ENCODE measurements around the gene NMRK1.
A peak's percentile ranks its signal among the peaks of the same experiment; 100 is the strongest.

Gene NMRK1

DNA sequence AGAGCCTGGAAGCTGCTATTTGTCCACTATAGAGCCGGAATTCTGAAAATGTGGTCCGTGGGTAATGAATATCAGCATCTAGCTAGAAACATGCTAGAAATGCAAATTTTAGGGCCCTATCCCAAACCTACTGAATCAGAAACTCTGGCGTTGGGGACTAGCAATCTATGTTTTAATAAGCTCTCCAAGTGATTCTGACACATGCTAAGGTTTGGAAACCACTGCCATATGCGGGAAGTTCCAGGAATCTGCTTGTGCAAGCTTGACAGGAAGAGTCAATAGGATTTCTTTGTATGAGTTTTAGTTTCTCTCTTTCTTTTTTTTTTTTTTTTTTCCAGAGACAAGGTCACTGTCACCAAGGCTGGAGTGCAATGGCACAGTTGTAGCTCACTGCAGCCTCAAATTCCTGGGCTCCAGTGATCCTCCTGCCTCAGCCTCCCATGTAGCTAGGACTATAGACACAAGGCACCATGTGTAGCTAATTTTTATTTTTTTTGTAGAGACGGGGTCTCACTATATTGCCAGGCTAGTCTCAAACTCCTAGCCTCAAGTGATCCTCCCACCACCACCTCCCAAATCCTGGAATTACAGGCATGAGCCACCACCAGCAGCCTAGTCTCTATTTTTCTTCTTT, 33.5 kb downstream of the NMRK1 start:
- no peak for DNase-seq

DNA sequence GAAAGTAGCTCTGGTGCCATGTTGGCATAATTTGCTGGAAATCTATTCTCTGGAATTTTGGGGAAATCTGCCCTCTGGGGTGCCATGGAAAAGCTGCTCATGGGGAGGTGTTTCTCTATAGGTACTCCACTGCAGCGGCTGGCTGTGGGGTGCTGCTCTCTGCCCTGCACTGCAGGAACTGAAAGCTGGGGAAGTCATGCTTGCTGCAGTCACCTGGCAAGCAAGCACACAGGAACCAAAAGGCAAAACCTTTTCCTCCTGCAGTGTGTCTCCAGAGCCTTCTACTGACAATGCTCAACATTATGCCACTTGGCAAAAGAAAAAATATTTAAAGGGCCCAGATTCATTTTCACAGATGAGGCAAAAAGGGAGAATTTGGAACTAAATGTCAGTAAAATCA, 34.1 kb downstream of the NMRK1 start:
- no peak for DNase-seq

- DNase-seq, result no peak
Observed at GRCh38 chr9:75051285-75051684, 36.7 kb downstream of the NMRK1 start.

GRCh38 chr9:75047506-75047905, 40.4 kb downstream of the NMRK1 start:
- DNase-seq, result no peak

- DNase-seq, result no peak
Observed at GRCh38 chr9:75046725-75047345, 41.1 kb downstream of the NMRK1 start.

GRCh38 chr9:75041041-75041440, 46.9 kb downstream of the NMRK1 start:
- DNase-seq, result no peak

GRCh38 chr9:75039801-75040200, 48.2 kb downstream of the NMRK1 start:
- DNase-seq, result no peak

DNA sequence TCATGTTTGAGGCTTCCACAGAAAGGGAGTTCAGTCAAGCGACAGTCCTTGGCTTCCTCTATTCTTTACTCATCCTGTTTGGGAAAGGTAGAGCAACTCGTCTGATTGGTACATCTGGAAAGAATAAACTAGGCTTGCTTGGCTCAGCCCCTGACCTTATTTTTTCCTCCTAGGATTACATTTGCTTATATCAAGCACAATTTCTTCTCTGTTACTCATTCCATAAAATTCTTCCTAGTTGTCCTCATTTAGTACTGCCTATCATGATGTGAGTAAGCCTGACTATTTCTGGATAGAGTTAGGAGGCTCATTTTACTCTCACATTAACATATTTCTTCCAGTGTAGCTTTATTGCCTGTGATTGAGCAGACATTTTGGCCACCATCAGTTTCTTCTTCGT, 48.9 kb downstream of the NMRK1 start:
- DNase-seq, result no peak

DNA sequence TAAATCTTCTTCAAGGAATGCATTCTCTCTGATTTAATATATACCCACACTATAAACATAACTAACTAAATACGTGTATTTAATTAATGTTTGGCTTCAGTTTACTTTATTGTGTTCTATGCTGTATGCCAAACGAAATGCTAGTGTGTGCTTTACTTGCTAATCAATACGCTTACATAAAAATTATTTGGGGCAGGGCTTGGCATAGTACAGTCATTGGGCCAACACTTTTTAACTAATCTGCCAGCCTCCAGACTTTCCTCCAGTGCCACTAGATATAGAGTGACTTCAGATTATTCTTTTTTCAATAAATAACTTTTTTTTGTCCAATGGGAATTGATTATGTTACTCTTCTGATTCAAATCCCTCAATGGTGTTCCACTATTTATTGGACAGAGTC, 51.2 kb downstream of the NMRK1 start:
- no peak for DNase-seq

- DNase-seq, result no peak
Observed at GRCh38 chr9:75033791-75034473, 54.0 kb downstream of the NMRK1 start.

DNA sequence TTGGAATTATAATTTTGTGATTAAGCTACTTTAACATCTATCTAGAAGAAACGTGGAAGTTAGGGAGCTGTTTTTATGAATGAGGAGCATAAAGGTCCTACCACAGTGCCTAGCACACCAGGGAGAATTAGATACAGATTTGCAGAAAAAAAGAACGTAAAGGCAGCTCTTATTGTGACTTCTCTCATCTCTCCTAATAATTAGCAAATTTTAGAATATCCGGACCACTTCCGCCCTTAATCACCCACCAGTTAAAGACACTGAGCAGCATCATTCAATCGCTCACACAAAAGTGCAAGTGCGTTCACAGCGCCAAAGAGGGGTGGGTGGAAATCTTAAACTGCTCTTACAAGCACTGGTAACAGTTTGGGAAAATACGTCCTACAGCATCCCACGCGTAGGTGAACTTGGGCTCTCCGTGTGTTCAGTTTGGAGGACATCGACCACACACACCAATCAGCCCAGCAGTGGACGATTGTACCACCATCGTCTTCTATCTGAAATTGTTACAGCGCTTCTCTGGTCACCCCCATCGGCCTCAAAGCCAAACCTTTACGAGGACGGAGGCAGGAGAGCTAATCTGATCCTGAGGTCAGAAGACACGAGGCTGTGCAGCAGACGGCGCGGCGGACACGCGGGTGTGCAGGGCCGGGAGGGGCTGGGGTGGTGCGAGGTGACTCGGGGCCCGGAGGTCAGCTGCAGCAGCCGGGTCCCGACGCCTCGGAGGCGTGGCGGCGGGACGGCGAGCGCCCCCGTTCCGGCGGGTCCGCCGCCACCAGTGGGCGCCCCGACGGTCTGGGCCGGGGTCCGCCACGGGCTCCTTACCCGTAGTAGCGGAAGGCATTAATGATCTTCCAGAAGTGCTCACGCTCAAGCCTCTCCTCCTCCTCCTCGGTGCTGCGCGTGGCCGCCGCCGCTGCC, 60.5 kb downstream of the NMRK1 start:
- DNase-seq, result peak in 1 of 4 experiments; percentile 10

GRCh38 chr9:75023846-75024245, 64.1 kb downstream of the NMRK1 start:
- DNase-seq, result no peak

DNA sequence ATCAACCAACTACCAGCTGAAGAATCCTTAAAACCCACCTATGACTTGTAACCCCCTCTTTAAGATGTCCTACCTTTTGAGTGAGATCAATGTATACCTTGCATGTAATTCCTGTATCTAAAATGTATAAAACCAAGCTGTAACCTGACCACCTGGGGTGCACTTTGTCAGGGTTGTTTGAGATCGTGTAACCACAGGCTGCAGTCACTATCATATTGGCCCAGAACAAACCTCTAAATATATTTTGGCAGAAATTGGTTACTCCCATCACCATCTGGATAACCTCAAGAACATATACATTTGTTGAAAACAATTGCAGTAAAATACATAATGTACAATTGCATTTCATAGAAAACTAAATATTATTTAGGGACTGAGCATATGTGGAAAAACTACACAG, 68.3 kb downstream of the NMRK1 start:
- DNase-seq, result no peak

DNA sequence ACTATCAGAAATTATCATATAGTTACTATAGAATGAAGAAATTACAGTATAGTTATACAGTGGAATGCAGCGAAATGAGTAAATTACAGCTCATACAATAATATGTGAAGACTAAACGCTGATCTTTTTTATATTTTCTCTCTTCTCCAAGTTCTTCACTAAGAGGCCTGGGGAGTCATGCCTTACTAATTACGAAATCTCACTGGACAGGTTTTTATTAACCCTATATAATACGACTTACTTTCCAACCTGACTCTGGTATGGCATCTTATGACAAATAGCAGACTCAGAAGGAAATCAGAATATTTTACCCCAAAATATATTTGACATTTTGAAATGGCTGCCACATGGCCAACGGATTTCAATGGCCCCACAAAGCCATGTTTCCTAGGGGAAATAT, 68.9 kb downstream of the NMRK1 start:
- DNase-seq, result no peak

DNA sequence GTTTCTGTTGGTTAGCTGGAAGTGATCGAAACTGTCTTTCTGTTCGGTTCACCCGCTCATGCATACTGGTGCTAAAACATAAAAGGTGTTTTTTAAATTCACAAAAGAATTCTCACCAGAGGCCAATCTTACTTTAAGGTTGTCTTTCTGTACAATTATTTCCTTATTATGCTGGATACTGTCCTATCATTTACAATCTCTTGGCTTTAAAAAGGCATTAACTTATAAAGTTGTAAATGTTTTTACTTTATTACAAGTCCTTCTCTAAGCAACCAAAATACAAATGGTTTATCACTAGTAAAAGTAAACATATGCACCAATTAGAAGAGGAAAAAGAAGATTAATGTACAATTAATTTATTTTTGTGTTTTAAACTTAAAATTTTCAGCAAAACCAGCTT, 70.6 kb downstream of the NMRK1 start:
- no peak for DNase-seq

GRCh38 chr9:75013735-75014134, 74.2 kb downstream of the NMRK1 start:
- DNase-seq, result no peak
